Ramos (cell line): ENCODE data around the gene ARHGAP31.
"Not testable (repeated sequence)": the region's sequence is repeated elsewhere in the genome, so short reads cannot be mapped to it uniquely, and the experiment has no call there.

Experiments
- in situ Hi-C: fragments of 300-500 bp; cut with MboI; formaldehyde crosslinking; loops from one replicate; pipeline ENCODE4 v1.14.3; 2022; ENCODE audit warnings: low sequenced_read_pairs; ENCODE audit not compliant: unreplicated experiment

ARHGAP31 gene

DNA sequence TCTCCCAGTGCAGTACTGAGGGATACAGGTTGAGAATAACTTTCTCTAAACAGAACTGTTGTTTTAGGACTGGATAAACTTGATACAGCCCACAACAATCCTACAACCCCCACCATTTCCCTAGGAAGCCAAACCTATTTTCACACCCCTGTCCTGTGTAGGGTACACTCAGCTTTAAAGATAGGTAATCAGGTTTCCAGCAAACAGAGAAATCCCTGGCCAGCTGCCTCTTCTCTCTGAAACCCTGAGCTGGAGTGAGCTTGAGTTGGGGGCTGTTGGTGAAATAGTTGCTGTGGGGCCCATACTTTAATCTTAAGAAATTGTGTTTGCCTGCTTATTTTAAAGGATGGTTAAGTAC lies 22.1 kb downstream of the ARHGAP31 start:
- in situ Hi-C loops = no loop called here

DNA sequence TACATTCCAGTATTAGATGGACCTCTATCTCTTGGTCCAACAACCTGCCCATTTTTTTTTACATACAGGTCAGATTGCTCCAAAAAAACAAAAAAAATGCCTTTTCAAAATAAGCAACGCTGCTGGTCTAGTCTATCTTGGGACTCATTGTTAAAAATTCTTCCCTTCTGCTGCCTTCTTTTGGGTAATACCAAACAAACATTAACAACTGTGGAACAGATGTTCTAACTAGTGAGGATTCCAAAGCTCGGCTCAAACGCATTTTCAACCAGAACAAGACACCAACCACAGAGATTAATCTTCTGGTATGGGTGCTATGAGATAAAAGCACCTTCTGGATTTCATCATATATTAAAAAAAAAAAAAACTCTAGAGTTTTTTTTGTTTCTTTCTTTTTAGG lies 24.7 kb downstream of the ARHGAP31 start:
- in situ Hi-C loops = no loop called here

DNA sequence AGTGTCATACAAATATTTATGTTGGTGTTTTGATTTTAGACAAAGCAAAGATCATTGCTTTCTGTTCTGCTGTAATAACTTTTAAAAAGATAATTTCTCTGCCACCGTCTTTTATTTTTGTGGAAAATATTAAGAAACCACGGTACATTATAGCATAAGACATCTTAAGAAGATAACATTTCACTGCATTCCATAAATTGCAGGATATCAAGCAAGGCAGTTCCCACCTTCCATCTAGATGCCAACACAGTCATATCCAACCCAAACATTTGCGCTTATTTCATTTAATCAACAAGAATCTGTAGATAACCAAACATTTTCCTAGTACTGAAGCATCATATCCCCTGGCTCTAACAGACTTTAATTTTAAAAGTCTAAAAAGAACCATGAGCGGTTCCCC lies 25.1 kb downstream of the ARHGAP31 start:
- in situ Hi-C loops = no loop called here

DNA sequence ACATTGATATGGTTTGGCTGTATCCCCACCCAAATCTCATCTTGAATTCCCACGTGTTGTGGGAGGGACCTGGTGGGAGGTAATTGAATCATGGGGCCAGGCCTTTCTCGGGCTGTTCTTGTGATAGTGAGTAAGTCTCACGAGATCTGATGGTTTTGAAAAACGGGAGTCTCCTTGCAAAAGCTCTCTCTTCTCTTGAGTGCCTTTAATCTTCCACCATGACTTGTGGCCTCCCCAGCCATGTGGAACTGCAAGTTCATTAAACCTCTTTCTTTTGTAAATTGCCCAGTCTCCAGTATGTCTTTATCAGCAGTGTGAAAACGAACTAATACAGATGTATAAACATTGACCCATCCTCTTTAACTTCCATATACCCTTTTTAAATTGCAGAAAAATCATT lies 26.6 kb downstream of the ARHGAP31 start:
- in situ Hi-C loops = not testable (repeated sequence)

DNA sequence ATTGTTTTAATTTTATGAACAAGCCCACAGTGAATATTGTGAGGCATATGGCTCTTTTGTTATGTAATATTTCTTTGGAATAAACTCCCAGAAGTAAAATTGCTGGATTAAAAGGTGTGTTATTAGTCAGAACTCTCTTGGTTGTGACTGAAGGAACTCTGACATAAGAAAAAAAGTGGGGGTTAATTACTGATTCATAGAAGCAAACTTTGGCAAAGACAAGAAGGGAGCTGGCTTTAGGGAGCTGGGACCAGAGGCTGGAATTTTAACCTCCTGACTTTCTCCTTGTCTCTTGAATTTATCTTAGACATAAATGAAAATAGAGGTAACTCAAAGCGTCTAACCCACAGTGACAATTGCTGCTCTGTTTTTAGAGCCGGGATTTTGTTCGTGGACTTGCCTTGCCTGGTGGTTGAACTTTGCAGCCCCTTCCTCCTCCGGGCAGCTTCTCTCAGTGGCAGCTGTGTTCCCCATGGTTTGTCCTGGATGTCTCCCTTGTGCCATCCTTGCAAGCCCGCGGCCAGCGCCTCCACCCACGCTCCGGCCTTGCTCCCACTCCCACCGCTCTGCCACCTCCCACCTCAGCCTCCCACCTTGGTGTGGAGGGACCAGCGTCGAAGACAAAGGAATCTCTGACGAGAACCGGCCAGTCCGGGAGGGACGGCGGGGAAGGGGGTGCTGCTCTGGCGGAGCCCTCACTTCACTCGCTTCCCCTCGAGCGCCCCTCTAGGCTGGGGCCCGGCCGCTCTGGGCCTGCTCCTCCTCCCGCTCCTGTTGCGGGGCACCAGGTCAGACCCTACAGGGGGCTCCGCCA lies 28.0 kb downstream of the ARHGAP31 start:
- in situ Hi-C loops = no loop called here

DNA sequence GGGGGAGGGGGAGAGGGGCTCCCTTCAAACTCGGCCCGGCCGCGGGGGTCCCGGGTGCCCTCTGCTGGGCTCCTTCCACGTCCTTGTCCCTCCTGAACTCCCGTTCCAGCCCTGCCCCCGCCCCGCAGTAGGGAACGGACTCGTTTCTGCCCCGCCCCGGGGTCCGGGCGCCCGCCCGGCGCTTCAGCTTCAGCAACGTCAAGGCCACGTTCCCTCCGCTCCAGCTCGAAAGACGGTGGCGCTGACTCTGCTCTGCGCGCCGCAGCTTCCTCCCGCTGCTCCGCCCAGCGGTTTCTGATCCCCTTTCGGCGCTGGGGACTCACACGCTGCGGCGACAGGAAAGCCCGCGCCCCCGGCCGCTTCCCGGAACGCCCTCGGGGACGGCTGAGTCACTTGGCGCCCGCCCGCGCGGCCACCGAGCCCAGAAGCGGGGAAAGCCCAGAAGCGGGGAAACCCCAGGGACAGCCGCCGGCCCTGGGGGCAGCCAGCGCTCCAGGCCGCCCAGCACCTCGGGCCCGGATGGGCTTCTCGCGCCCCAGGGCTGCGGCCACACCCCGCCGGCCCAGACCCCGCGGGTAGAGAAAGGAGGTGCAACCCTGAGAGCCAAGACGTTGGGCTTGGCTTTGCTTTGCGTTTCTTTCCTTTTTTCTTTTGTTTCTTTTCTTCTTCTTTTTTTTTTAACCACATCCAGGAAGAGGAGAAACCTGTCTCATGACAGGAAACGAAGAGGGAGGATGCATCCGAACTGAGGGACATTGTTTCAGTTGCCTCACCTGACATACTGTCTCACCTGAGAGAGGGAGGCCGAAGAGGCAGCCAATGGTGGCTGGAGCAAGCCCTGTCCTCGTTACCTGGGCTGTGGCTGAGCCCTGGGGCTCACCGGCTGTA lies 28.9 kb downstream of the ARHGAP31 start:
- in situ Hi-C loops = no loop called here

DNA sequence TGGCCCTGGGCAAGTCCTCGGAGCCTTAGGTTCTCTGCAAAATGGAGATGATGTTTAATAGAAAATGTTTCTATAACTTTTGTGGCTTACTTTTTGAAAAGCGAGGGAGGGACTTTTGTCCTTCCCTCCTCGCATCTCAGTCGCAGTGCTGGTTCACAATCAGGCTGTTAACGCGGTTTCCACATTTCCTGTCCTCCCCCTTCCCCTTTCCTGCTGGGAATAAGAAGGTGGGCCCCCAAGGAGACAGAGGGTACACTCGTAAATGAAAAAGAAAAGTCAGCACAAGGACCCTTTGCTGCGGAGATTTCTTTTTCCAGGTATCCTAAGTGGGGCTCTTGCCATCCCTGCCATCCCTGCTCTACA lies 29.5 kb downstream of the ARHGAP31 start:
- in situ Hi-C loops = no loop called here

DNA sequence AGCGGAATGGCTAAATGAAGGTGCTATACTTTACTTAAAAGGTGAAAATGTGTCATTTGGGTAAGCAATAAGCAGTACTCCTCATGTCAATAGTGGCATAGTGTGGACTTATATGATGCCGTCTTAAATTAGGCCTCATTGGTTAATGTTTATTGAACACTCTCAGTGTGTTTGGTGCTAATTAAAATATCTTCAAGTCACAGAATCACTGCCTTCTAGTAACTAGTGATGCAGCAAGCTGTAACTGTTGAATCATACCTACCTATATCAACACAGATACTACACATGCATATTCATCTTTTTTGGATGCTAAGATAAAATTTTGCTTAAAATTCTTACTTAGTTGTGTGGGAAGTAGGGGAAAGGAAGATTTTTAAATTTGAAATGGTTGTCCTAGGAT lies 30.7 kb downstream of the ARHGAP31 start:
- in situ Hi-C loops = no loop called here

DNA sequence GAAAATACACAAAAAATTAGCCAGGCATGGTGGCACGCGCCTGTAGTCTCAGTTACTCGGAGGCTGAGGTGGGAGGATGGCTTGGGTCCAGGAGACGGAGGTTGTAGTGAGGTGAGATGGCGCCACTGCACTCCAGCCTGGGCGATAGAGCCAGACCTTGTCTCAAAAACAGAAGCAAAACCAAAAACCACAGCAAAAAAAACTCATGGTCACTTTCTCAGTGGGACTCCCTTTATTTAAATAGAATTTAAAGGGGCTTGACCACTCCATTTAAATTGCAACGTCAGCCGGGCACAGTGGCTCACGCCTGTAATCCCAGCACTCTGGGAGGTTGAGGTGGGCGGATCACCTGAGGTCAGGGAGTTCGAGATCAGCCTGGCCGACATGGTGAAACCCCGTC lies 32.8 kb downstream of the ARHGAP31 start:
- in situ Hi-C loops = no loop called here

DNA sequence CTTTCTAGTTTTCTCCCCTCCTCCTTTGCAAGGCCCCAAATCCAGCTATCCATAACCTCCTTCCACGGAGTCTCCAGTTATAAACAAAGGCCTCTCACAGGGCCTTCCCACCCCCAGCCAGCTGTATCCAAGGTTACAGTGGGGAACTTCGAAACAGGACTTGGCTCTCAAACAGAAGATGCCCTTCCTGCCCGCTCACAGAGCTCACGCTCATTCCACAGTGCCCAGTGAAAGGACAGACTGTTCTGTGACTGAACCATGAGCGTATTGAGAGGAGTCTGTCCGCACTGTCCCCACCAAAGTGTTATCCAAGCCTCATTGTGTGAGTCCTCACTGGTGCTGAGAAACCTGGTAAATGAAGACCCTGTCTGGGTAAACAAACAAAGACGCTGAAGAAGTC lies 35.4 kb downstream of the ARHGAP31 start:
- in situ Hi-C loops = no loop called here

DNA sequence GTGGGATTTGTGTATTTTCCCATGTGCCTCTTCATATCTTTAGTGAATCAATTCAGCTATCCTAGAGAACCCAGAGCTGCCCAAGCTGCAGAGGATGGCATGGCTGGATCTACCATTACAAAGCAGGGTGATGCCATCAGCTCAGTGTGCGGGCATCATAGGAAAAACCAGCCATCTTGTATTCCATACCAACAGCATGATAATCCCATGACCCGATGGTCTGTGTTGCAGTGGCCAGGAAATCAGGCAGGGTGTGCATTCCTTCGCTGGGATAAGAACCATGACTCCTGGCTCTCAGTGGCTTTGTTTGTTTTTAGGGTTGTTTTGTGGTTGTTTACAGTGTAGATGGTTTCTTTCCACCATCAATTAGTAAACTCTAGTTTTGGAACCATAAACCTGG lies 36.0 kb downstream of the ARHGAP31 start:
- in situ Hi-C loops = no loop called here

DNA sequence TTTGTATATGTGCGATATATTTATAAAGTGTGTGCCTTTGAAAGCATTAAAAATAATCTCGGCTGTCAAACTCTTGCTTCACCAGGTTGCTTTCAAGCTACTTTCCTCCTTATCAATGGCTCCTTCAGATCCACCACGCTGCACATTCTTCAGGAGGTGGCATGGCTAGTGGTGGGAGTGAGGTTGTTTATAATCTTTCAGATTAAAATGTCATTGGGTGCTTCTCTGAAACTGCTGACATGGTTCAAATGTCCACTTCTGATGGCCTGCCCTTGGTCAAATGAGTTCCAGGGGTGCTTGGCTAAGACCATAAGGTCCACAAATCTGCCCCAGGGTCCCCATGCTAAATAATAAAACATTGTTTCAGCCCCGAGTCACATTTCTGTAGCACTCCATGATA lies 36.7 kb downstream of the ARHGAP31 start:
- in situ Hi-C loops = no loop called here

DNA sequence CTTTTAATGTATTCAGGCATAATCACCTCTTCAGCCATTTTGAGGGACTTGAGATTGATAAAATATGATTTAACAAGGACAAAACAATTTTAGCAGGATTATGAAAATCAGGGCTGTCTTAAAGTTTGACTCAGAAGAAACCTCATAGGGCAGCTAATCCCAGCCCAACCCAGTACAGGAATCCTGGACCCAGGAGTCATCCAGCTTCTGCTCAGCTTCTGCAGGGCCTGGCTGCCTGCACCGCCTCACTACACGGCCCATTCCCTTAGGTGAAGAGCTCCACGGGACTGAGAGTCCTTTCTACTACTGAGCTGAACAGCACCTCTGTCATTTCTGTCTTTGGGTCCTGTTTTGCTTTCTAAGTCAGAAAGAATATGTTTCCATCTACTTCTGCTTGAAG lies 37.5 kb downstream of the ARHGAP31 start:
- in situ Hi-C loops = no loop called here

DNA sequence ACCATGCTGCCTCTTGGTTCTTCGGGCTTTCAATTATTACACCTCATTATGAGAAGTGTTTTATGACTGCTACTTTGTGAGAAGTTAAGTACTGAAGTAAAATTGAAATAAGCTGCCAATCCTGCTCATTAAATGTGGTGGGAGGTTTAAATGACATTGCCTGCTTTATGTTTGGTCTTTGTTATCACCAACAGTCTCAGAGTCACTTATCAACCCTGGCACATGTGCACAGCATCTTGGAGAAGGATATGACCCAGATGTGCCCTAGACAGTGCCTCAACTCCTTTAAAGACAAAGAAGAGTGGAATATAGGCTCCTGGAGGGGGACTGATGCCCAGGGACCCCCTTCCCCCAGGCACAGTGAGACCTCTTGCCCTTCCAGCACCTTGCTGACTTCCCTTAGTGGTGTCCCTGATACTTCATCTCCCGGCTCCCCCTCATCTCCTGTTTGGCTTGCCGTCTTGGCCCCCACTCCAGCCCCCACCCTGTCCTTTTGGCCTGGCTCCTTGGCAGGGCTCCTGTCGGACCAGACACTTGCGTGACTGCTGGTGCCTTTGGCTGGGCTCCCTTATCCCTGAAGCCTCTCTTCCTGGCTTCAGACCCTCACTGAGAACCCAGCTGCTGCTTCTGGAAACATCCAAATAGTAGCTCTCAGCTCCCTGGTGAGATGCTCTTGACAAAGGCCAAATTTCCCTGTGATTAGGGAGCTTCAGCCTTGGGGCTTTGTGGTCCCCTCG lies 39.8 kb downstream of the ARHGAP31 start:
- in situ Hi-C loops = no loop called here

DNA sequence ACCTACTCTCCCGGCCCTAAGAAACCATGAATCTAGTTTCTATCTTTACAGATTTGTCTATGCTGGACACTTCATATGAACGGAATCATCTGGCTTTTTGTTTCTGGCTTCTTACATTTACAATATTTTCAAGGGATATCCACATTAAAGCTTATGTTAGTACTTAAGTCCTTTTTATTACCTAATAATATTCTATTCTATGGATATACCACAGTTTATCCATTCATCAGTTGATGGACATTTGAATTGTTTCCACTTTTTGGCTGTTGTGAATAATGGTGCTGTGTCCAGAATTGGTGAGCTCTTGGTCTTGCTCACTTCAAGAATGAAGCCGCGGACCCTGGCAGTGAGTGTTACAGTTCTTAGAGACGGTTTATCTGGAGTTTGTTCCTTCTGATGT lies 42.6 kb downstream of the ARHGAP31 start:
- in situ Hi-C loops = no loop called here

DNA sequence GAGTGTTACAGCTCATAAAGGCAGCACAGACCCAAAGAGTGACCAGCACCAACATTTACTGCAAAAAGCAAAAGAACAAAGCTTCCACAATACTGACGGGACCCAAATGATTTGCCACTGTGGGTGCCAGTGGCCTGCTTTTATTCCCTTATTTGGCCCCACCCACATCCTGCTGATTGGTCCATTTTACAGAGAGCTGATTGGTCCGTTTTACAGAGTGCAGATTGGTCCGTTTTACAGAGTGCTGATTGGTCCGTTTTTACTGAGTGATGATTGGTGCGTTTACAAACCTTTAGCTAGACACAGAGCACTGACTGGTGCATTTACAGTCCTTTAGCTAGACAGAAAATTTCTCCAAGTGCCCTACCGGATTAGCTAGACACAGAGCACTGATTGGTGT lies 43.2 kb downstream of the ARHGAP31 start:
- in situ Hi-C loops = not testable (repeated sequence)

DNA sequence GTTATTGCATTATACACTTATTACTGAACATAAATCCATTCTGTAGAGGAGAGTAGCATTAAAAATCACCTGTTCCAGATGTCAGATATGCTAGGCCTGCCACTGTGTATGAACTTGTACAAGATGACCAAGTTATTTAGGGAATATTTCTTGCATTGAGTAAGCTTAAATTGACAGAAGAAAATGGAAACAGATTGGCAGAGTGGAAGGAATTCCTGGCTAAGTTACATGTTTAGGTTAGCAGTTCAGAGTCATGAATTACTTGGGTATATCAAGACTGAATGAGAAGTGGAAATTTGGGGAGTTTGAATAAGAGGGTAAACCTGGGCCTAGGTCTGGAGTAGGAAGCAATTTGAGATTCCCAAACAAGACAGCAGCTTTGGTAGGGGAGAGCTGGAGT lies 44.6 kb downstream of the ARHGAP31 start:
- in situ Hi-C loops = no loop called here

DNA sequence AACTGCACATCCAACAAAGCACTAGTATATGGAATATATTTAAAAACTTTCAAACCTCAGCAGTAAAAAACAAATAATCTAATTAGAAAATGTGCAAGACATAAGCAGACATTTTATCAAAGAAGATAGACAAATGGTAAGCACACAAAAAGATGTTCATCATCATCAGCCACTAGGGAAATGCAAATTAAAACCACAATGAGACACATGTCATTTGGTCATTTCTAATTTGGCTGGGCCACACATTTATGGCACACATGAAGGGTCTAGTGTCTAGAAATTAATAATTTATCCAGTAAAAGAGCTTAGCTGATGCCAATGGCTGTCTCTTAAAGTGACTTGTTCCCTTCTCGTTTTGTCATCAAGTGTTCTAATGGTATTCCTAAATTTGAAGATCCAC lies 45.8 kb downstream of the ARHGAP31 start:
- in situ Hi-C loops = no loop called here

DNA sequence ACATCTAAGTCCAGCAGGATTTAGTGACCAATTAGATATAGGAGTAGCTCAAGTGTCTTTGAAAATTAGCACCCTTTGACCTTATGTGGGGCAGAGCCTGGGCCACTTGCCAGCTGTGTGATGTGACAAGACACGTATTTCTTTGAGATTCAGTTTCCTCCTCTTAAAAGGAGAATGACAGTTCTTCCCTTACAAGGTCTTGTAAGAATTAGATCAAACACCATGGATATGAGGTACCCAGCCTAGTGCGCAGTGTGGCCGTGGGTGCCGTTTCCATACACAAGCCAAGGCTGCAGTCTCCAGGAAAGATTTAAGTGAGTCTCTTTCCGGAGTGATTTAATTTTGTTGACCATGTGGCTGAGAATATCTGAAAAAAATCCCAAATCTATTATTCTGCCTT lies 46.3 kb downstream of the ARHGAP31 start:
- in situ Hi-C loops = no loop called here

DNA sequence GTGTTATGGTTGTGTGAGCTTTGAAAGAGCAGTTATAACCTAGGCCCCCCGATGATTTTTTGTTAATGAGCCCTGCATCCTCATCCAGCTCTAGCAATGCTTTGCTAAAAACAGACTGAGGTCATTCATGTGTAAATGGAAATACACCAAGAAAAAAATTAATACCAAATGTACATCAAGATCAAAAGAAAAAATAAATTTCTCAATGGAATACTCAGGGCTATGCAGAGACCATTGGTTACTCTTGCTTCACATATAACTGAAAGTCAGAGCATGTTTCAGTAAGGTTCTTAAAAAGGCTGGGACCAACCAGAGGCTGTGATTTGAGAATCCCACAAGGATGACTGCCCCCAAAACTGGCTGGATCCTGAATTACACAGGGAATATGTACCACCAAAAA lies 48.0 kb downstream of the ARHGAP31 start:
- in situ Hi-C loops = no loop called here

DNA sequence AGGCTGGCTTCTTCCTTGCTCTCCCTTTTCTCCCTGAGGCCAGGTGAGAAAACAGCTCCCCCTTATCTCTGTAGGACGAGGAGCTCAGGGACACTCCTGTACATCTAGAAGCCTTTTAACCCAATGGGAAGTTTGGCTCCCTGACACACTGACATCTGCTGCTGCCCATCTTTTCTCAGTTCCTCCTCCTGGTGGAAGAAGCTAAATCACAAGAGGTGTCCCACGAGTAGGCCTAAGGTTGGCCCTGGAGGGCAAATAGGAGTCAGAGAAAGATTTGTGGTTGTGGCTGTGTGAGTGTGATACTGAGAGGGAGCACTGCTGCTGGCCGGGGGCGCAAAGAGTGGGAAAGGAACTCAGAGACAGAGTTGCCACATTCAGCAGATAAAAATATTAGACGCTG lies 49.5 kb downstream of the ARHGAP31 start:
- in situ Hi-C loops = no loop called here
